ENCODE data around the gene PLP2.

Gene PLP2

GRCh38 chrX:49203536-49203935 lies 31.8 kb downstream of the PLP2 start:
- no peak for DNase-seq
- Histone ChIP-seq H3K36me3 (replicated peaks; ENCODE audit: insufficient read depth, low read length) (no peaks in the 10 kb centered on the region), H3F3A (ENCODE audit: insufficient read depth, low read length) (no peaks in the 10 kb centered on the region), H3K27ac (ENCODE audit: low read length) (no peak overlapping the region), H3K9ac (ENCODE audit: low read length) (no peak overlapping the region), H4K20me1 (ENCODE audit: insufficient read depth, low read length) (no peaks in the 10 kb centered on the region), H3K9me2 (replicated peaks; ENCODE audit: insufficient read depth, low read length) (no peaks in the 10 kb centered on the region), H3K27me3 (replicated peaks; ENCODE audit: insufficient read depth, low read length) (no peaks in the 10 kb centered on the region), H3K9me3 (replicated peaks; ENCODE audit: insufficient read depth, low read length) (no peaks in the 10 kb centered on the region), H3K79me2 (ENCODE audit: low read length) (no peaks in the 10 kb centered on the region), H3K4me2 (ENCODE audit: low read depth, low read length) (no peak overlapping the region), H3K4me3 (ENCODE audit: low read length) (no peak overlapping the region), H2AFZ (ENCODE audit: low read length) (no peak overlapping the region), H3K4me1 (ENCODE audit: low read length) (no peaks in the 10 kb centered on the region)
- no peak for TF ChIP-seq EZH2phosphoT487 (IDR thresholded peaks at IDR 0.05; ENCODE audit: low read length)

GRCh38 chrX:49204017-49204416 lies 32.3 kb downstream of the PLP2 start:
- H3K9me2 ChIP-seq (replicated peaks; ENCODE audit: insufficient read depth, low read length), result no peaks in the 10 kb centered on the region
- no peaks in the 10 kb centered on the region for H3K4me1 ChIP-seq (ENCODE audit: low read length)
- no peak overlapping the region for H3K9ac ChIP-seq (ENCODE audit: low read length)
- no peak overlapping the region for H3K27ac ChIP-seq (ENCODE audit: low read length)
- no peak for TF ChIP-seq EZH2 (optimal IDR thresholded peaks at IDR 0.05; ENCODE audit: low read depth, low read length)
- TF ChIP-seq EZH2phosphoT487 (IDR thresholded peaks at IDR 0.05; ENCODE audit: low read length), result no peak
- TF ChIP-seq CTCF (IDR thresholded peaks at IDR 0.05; ENCODE audit: low read length), result no peak
- H3K36me3 ChIP-seq (replicated peaks; ENCODE audit: insufficient read depth, low read length), result no peaks in the 10 kb centered on the region
- no peaks in the 10 kb centered on the region for H3K27me3 ChIP-seq (replicated peaks; ENCODE audit: insufficient read depth, low read length)
- H3K79me2 ChIP-seq (ENCODE audit: low read length), result no peaks in the 10 kb centered on the region
- DNase-seq, result no peak
- H3K4me3 ChIP-seq (ENCODE audit: low read length), result no peak overlapping the region
- H2AFZ ChIP-seq (ENCODE audit: low read length), result no peak overlapping the region
- no peak overlapping the region for H3K4me2 ChIP-seq (ENCODE audit: low read depth, low read length)
- H4K20me1 ChIP-seq (ENCODE audit: insufficient read depth, low read length), result no peaks in the 10 kb centered on the region
- no peaks in the 10 kb centered on the region for H3K9me3 ChIP-seq (replicated peaks; ENCODE audit: insufficient read depth, low read length)
- H3F3A ChIP-seq (ENCODE audit: insufficient read depth, low read length), result no peaks in the 10 kb centered on the region

- no peaks in the 10 kb centered on the region for H3K27me3 ChIP-seq (replicated peaks; ENCODE audit: insufficient read depth, low read length)
- H3K79me2 ChIP-seq (ENCODE audit: low read length), result no peaks in the 10 kb centered on the region
- TF ChIP-seq EZH2phosphoT487 (IDR thresholded peaks at IDR 0.05; ENCODE audit: low read length), result no peak
- no peak overlapping the region for H2AFZ ChIP-seq (ENCODE audit: low read length)
- no peaks in the 10 kb centered on the region for H3F3A ChIP-seq (ENCODE audit: insufficient read depth, low read length)
- no peaks in the 10 kb centered on the region for H4K20me1 ChIP-seq (ENCODE audit: insufficient read depth, low read length)
- H3K9ac ChIP-seq (ENCODE audit: low read length), result no peak overlapping the region
- H3K4me1 ChIP-seq (ENCODE audit: low read length), result no peaks in the 10 kb centered on the region
- H3K4me3 ChIP-seq (ENCODE audit: low read length), result no peak overlapping the region
- no peak overlapping the region for H3K27ac ChIP-seq (ENCODE audit: low read length)
- no peak overlapping the region for H3K4me2 ChIP-seq (ENCODE audit: low read depth, low read length)
- H3K36me3 ChIP-seq (replicated peaks; ENCODE audit: insufficient read depth, low read length), result no peaks in the 10 kb centered on the region
- H3K9me3 ChIP-seq (replicated peaks; ENCODE audit: insufficient read depth, low read length), result no peaks in the 10 kb centered on the region
- H3K9me2 ChIP-seq (replicated peaks; ENCODE audit: insufficient read depth, low read length), result no peaks in the 10 kb centered on the region
- DNase-seq, result no peak
These were observed 33.0 kb downstream of the PLP2 start for GRCh38 chrX:49204709-49205108.

- H3F3A ChIP-seq (ENCODE audit: insufficient read depth, low read length), result no peaks in the 10 kb centered on the region
- H4K20me1 ChIP-seq (ENCODE audit: insufficient read depth, low read length), result no peaks in the 10 kb centered on the region
- no peaks in the 10 kb centered on the region for H3K4me1 ChIP-seq (ENCODE audit: low read length)
- H2AFZ ChIP-seq (ENCODE audit: low read length), result no peak overlapping the region
- H3K79me2 ChIP-seq (ENCODE audit: low read length), result no peaks in the 10 kb centered on the region
- H3K36me3 ChIP-seq (replicated peaks; ENCODE audit: insufficient read depth, low read length), result no peaks in the 10 kb centered on the region
- DNase-seq, result no peak
- H3K27me3 ChIP-seq (replicated peaks; ENCODE audit: insufficient read depth, low read length), result no peaks in the 10 kb centered on the region
- H3K27ac ChIP-seq (ENCODE audit: low read length), result no peak overlapping the region
- no peak for TF ChIP-seq EZH2phosphoT487 (IDR thresholded peaks at IDR 0.05; ENCODE audit: low read length)
- no peak for TF ChIP-seq CTCF (IDR thresholded peaks at IDR 0.05; ENCODE audit: low read length)
- no peak for TF ChIP-seq EZH2 (optimal IDR thresholded peaks at IDR 0.05; ENCODE audit: low read depth, low read length)
- H3K9ac ChIP-seq (ENCODE audit: low read length), result no peak overlapping the region
- no peak overlapping the region for H3K4me3 ChIP-seq (ENCODE audit: low read length)
- H3K4me2 ChIP-seq (ENCODE audit: low read depth, low read length), result no peak overlapping the region
- H3K9me2 ChIP-seq (replicated peaks; ENCODE audit: insufficient read depth, low read length), result no peaks in the 10 kb centered on the region
- no peaks in the 10 kb centered on the region for H3K9me3 ChIP-seq (replicated peaks; ENCODE audit: insufficient read depth, low read length)
These were observed 33.7 kb downstream of the PLP2 start for GRCh38 chrX:49205443-49205842.
